GM21367 (cell line): ENCODE measurements around the gene HOXD8.

ENCODE experiments used
- ATAC-seq: cut with Tn5 transposase; IDR thresholded peaks from one replicate; pipeline ENCODE4 v1.9.1; 2021; ENCODE audit not compliant: unreplicated experiment

The HOXD8 gene

GRCh38 chr2:176114930-176115625 lies 14.4 kb upstream of the HOXD8 start:
- no peak for ATAC-seq

DNA sequence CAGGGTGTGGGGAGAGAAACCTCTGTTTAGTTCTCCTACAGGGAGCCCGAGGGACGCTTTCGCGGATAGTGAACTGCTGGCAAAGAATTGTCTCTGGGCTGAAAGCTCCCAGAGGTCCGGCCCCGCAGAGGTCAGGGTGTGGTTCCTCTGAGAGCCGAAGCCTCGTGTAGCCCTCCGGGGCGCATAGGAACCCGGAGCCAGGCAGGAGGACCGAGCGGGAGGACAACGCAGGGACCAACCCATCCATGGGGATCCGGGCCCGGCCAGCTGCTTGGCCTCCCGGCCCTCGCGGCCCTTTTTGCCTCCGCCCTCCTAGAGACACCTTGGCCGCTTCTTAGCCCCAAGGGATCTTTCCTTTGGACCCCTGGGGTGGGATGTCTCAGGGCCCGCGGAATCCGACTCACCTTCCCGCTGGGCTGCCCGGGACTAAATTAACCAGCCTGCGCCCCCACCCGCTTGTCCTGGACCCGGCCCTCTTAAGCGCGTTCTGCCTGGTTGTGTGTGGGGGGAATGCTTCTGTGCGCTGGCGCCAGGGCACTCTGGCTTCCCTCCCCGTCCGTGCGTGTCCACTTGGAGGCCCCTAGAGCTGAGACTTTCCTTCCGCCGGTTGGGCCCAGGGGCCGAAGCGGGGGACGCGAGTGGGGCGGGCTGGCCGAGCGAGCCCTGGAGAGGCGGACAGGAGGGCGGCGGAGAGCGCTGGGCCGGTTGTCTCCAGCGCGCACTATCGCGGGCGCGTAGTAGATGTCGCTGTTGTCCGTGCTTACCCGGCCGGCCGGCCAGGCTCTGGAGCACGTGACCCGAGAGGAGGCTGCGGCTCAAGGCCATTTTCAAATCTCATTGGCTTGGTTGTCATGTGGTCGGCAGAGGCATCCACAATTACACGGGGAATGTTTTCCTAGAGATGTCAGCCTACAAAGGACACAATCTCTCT lies 13.4 kb upstream of the HOXD8 start, which contains the start of gene HOXD10:
Gene HOXD10 (plus strand): TSS at position 896 of the 931 bp plus-strand sequence. CDS start 56 bp downstream, outside the sequence.
- no peak for ATAC-seq

DNA sequence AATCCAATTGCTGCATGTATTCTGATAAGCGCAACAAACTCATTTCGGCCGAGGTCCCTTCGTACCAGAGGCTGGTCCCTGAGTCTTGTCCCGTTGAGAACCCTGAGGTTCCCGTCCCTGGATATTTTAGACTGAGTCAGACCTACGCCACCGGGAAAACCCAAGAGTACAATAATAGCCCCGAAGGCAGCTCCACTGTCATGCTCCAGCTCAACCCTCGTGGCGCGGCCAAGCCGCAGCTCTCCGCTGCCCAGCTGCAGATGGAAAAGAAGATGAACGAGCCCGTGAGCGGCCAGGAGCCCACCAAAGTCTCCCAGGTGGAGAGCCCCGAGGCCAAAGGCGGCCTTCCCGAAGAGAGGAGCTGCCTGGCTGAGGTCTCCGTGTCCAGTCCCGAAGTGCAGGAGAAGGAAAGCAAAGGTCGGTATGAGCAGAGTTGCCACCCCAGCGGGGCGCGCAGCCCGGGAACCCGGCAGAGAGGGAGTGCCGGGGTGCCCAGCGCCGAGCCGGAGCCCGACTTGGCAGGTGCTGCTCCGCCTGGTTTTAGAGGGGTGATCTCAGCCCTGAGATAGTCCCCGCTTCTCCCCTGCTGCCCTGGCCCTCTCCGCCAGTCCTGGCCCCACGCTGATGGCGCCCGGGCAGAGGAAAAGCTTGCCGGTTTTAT lies 12.2 kb upstream of the HOXD8 start:
- ATAC-seq, result no peak

DNA sequence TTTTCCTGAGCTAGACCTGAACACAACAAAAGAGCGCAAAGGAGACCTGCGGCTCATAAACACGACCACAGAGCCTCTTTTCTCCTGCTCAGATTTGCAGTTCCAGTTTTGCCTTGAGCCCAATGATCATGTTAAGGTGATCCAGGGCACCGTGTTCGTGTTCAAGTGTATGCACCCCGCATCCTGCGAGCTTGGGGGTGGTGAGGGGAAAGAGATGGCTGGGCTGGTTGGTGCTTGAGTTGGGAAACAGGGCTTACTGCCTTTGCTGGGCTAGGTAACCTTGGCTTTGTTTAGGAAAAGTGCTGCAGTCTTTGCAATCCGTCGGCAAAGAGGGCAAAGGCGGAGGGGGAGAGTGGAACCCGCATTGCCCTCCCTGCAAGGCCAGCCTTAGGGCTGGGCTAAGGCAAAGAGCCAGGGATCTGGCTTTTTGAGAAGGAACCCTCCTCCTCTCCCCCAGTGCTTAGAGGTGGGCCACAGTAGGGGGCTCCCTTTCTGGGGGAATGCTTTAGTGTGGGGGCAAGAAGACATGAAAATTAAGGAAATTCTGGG lies 11.6 kb upstream of the HOXD8 start:
- ATAC-seq, result no peak

DNA sequence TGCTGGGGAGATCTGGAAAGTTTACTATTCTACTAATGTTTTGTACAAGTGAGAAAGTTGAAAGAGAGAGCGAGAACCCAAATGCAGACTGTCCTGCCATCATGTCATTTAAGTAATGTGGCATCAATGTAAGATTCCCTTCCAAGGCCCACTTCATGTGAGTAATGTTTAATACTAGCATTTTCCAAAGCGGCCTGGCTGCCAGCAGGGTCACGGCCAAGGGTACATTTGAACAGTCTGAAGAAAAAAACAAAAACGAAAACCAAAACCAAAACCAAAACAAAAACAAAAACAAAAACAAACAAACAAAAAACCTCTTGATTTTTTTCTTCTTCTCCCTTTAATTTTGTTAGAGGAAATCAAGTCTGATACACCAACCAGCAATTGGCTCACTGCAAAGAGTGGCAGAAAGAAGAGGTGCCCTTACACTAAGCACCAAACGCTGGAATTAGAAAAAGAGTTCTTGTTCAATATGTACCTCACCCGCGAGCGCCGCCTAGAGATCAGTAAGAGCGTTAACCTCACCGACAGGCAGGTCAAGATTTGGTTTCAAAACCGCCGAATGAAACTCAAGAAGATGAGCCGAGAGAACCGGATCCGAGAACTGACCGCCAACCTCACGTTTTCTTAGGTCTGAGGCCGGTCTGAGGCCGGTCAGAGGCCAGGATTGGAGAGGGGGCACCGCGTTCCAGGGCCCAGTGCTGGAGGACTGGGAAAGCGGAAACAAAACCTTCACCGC lies 10.7 kb upstream of the HOXD8 start:
- ATAC-seq, result no peak

DNA sequence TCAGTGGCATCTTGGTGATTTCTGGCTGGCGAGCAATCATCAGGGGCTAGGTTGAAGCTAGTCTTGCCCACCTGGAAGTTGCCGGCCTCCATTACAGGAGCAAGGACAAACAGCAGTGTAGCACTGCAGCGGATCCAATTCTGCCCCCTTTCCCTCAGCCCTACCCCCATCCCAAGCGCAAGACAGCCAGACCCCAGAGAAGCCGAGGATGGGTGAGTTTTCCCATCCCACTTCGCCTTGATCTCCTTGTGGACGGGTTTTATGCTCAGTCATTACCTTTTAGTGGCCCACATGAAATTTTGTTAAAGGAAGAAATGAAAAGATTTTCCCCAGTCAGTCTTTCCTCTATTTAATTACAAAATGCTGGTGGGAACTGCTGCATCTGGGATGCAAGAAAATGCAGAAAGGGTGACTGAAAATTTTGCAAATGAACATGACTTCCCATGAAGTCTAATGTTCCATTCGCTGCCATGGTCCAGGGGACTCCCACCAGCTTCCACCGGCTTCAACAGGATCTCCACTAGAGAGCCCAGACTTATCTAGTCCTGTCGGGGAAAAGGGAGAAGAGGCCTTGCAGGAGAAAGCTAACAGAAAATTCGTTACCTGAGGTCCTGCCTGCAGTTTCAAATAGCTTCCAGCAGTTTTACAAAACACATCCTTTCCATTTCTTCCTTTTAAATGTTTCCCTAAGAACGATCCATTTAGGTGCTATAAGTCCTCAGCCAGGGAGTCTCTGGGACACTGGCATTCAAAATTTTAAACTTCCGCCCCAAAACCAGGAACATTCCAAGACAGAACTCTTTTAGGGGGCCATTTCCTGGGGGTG lies 8.9 kb upstream of the HOXD8 start:
- no peak for ATAC-seq

GRCh38 chr2:176121190-176122051 lies 8.1 kb upstream of the HOXD8 start:
- ATAC-seq, result no peak

DNA sequence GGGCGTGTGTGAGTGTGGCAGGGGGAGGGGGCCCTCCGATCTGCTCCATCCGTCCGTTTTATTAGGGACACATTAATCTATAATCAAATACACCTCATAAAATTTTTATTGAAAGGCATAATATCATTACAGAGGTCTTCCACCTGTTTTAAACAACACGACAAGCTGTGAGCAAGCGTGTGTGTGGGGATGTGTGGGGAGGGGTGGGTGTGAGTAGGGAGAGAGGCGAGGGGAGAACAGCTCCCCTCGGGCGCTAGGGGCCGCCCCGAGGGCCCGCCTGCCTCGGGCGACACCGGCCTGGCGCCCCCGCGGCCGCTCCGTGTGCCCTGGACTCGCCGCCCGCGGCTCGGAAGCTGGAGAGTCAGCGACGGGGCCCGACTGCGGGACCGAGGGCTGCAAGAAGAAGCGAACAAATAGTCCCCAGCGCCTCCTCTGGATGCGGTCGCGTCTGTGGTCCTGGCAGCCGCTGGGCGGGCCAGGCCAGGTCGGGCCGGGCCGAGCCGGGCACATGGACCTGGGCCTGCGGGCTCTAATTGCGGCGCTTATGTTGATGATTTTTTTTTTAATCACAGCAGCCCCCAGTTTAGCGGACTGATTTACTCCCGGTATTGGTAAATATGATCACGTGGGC lies 7.3 kb upstream of the HOXD8 start:
- no peak for ATAC-seq

- ATAC-seq, result no peak
These were observed 6.7 kb upstream of the HOXD8 start, which contains the start of gene HOXD9 for GRCh38 chr2:176122683-176123410. TSS of gene HOXD9 (plus strand) at chr2:176122719. CDS start at chr2:176122769, 50 bp downstream.

DNA sequence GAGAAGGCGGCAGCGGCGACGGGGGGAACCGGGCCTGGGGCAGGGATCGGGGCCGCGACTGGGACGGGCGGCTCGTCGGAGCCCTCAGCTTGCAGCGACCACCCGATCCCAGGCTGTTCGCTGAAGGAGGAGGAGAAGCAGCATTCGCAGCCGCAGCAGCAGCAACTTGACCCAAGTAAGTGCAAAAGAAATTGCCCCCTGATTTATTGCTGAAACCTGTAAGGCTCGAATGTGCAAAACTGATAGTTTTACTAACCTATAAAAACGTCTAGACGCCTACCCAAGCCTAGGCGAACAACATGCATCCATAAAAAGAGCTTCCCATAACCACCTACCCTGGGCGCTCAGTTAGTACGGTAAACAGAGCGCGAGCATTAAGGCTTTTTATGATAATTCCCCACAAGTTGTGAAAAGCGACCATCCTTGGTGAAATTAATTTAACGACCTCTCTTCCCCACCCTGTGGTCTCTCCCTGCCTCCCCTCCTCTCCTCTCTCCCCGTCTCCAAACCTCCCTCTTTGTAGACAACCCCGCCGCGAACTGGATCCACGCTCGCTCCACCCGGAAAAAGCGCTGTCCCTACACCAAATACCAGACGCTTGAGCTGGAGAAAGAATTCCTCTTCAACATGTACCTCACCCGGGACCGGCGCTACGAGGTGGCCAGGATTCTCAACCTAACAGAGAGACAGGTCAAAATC lies 5.9 kb upstream of the HOXD8 start:
- no peak for ATAC-seq

GRCh38 chr2:176124110-176124946 lies 5.2 kb upstream of the HOXD8 start:
- ATAC-seq, result no peak

- no peak for ATAC-seq
These were observed 4.3 kb upstream of the HOXD8 start for GRCh38 chr2:176124947-176125771.

DNA sequence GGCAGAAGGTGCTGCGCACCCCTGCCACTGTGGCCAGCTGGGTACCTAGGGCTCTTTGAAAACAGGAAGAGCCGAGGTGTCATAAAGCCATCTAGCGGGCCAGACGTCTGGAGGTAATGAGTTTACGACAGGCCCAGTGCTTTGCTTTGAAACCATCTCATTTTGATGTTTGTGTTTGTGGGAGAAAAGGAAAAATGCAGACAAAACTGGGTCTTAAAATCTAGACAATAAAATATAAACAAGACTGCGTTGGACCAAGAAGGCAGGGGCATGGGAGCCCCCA lies 3.8 kb upstream of the HOXD8 start:
- no peak for ATAC-seq

- no peak for ATAC-seq
These were observed 2.4 kb upstream of the HOXD8 start for GRCh38 chr2:176126929-176127773.

DNA sequence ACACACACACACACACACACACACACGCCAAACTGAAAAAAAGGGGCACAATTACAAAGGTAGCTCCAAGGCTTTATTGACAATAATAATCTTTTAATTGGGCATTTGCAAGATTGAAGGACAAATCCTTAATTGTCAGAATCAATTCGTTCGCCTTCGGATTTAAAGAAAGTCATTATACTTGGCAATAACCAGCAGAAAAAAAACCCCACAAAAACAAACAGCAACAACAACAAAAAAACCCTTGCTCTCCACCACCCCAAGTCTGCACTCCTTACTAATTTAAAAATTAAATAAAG lies 1.8 kb upstream of the HOXD8 start:
- ATAC-seq, result no peak
